Measurements from ENCODE around the gene PARD3.
A peak's percentile ranks its signal among the peaks of the same experiment; 100 is the strongest.

The PARD3 gene

DNA sequence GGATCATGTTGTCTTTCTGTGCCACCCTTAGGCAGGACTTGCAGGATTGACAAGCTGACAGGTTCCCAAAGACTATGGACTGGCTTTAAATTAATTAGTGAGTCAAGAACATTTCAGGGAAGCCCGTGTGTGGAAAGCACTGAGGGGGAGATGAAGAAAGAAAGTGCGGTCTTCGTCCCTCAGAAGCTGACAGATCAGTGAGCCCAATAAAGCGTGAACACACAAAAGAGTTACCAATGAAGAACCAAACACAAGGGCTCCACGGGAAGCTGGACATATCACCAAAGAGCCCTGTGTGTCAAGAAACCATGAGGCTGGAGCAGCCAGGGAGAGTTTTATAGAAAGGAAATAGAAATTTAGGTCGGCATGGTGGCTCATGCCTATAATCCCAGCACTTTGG is 725.8 kb downstream of the PARD3 start:
- H3K4me3 ChIP-seq (ENCODE audit: control insufficient read depth in 1 of 7, extremely low read depth in 1 of 7, insufficient read depth in 4 of 7, low read depth in 2 of 7, low read length in 6 of 7) = no peak overlapping the region
- no peak overlapping the region for H3K27ac ChIP-seq (ENCODE audit: insufficient read depth in 1 of 2, low read depth in 1 of 2, low read length in 2 of 2, poor library complexity in 1 of 2, severe bottlenecking in 2 of 2)
- CTCF ChIA-PET = no interaction called here
- H3K36me3 ChIP-seq (ENCODE audit: control insufficient read depth in 4 of 4, insufficient read depth in 4 of 4, low read length in 3 of 4) = no peaks in the 10 kb centered on the region
- POLR2A ChIA-PET = no interaction called here
- peaks cover 0 to 10% (median 1%) of the 10 kb centered on the region in 5 experiments for H3K9me3 ChIP-seq (ENCODE audit: control extremely low read depth in 1 of 5, control insufficient read depth in 4 of 5, insufficient read depth in 2 of 5, low read depth in 1 of 5, low read length in 4 of 5)
- H3K27me3 ChIP-seq (replicated peaks in 2 of 5; ENCODE audit: control insufficient read depth in 4 of 5, insufficient read depth in 5 of 5, low read length in 4 of 5) = no peaks in the 10 kb centered on the region
- H3K4me1 ChIP-seq (ENCODE audit: control extremely low read depth in 1 of 4, control insufficient read depth in 4 of 4, insufficient read depth in 4 of 4, low read length in 3 of 4) = no peaks in the 10 kb centered on the region
- DNase-seq = no peak
- WGBS (ENCODE audit: insufficient coverage) = 96% methylated on average over 6 of the region's 6 CpGs

DNA sequence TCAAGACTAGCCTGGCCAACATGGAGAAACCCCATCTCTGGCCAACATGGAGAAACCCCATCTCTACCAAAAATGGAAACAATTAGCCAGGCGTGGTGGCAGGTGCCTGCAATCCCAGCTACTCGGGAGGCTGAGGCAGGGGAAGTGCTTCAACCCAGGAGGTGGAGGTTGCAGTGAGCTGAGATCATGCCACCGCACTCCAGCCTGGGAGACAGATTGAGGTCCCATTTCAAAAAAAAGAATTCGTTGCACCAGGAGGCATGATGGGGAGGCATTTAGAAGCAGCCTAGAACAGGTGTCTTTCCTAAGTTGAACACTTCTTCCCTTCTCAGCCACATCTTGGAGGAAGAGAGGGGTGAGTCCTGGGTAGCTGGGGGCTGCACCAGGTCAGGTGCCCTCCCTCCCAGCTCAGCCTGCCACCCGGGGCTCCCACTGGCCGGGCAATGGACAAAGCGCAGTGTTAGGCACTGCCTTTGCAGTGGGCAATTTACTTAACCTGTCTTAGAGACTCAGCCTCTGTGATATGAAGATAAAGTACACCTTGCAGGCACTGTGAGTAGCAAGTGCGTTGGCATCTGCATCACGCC is 726.8 kb downstream of the PARD3 start:
- POLR2A ChIA-PET = no interaction called here
- H3K4me3 ChIP-seq (ENCODE audit: control insufficient read depth in 1 of 7, extremely low read depth in 1 of 7, insufficient read depth in 4 of 7, low read depth in 2 of 7, low read length in 6 of 7) = no peak overlapping the region
- H3K27ac ChIP-seq (ENCODE audit: insufficient read depth in 1 of 2, low read depth in 1 of 2, low read length in 2 of 2, poor library complexity in 1 of 2, severe bottlenecking in 2 of 2) = no peak overlapping the region
- no peaks in the 10 kb centered on the region for H3K36me3 ChIP-seq (ENCODE audit: control insufficient read depth in 4 of 4, insufficient read depth in 4 of 4, low read length in 3 of 4)
- 97% methylated on average over 6 of the region's 9 CpGs for WGBS (ENCODE audit: insufficient coverage)
- H3K27me3 ChIP-seq (replicated peaks in 2 of 5; ENCODE audit: control insufficient read depth in 4 of 5, insufficient read depth in 5 of 5, low read length in 4 of 5) = no peaks in the 10 kb centered on the region
- H3K9me3 ChIP-seq (ENCODE audit: control extremely low read depth in 1 of 5, control insufficient read depth in 4 of 5, insufficient read depth in 2 of 5, low read depth in 1 of 5, low read length in 4 of 5) = peaks cover 0 to 10% (median 4%) of the 10 kb centered on the region in 5 experiments
- no peaks in the 10 kb centered on the region for H3K4me1 ChIP-seq (ENCODE audit: control extremely low read depth in 1 of 4, control insufficient read depth in 4 of 4, insufficient read depth in 4 of 4, low read length in 3 of 4)
- no peak for DNase-seq
- CTCF ChIA-PET = no interaction called here

DNA sequence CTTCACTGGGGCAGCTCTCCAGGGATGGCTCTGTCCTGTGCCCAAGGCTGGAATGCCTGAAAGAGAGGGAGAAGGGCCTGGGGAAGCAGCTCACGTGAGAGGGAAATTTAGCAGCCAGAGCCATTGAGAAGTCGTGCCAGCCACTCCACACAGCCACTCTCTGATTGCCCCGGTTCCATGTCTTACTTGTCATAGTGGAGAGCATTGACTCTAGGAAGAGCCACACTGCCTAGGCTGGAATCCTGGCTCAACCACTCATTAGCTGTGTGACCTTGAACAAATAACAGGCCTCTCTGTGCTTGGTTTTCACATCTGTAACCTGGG is 728.0 kb downstream of the PARD3 start:
- ChIA-PET CTCF (no interaction called here), POLR2A (no interaction called here)

DNA sequence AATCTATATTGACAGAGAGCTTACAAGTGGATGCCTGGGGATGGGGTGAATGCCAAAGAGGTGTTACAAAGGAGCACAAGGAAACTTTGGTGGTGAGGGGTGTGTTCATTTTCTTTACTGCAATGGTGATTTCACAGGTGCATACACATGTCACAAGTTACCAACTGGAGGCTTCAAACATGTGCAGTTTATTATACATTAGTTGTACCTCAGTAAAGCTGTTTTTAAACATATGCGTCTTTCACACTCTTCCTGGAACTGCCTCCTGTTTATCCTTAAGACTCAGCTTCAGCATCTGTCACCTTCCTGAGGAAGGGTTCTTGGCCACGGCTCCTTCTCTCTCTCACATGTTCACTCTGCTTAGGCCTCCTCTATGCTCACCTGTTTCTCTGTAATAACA is 731.5 kb downstream of the PARD3 start:
- H3K4me1 ChIP-seq (ENCODE audit: control extremely low read depth in 1 of 4, control insufficient read depth in 4 of 4, insufficient read depth in 4 of 4, low read length in 3 of 4) = no peaks in the 10 kb centered on the region
- CTCF ChIA-PET = no interaction called here
- H3K27ac ChIP-seq (ENCODE audit: insufficient read depth in 1 of 2, low read depth in 1 of 2, low read length in 2 of 2, poor library complexity in 1 of 2, severe bottlenecking in 2 of 2) = no peak overlapping the region
- POLR2A ChIA-PET = no interaction called here
- DNase-seq = no peak
- no peak overlapping the region for H3K4me3 ChIP-seq (ENCODE audit: control insufficient read depth in 1 of 7, extremely low read depth in 1 of 7, insufficient read depth in 4 of 7, low read depth in 2 of 7, low read length in 6 of 7)
- H3K36me3 ChIP-seq (ENCODE audit: control insufficient read depth in 4 of 4, insufficient read depth in 4 of 4, low read length in 3 of 4) = no peaks in the 10 kb centered on the region
- peaks cover 0 to 13% (median 0%) of the 10 kb centered on the region in 5 experiments for H3K27me3 ChIP-seq (replicated peaks in 2 of 5; ENCODE audit: control insufficient read depth in 4 of 5, insufficient read depth in 5 of 5, low read length in 4 of 5)
- H3K9me3 ChIP-seq (ENCODE audit: control extremely low read depth in 1 of 5, control insufficient read depth in 4 of 5, insufficient read depth in 2 of 5, low read depth in 1 of 5, low read length in 4 of 5) = peaks cover 0 to 10% (median 4%) of the 10 kb centered on the region in 5 experiments
- 100% methylated on average over 1 of the region's 2 CpGs for WGBS (ENCODE audit: insufficient coverage)

More for the DNA sequence above, 728.0 kb downstream of the PARD3 start:
- H3K4me1 ChIP-seq (ENCODE audit: control extremely low read depth in 1 of 4, control insufficient read depth in 4 of 4, insufficient read depth in 4 of 4, low read length in 3 of 4) = no peaks in the 10 kb centered on the region
- H3K4me3 ChIP-seq (ENCODE audit: control insufficient read depth in 1 of 7, extremely low read depth in 1 of 7, insufficient read depth in 4 of 7, low read depth in 2 of 7, low read length in 6 of 7) = no peak overlapping the region
- H3K36me3 ChIP-seq (ENCODE audit: control insufficient read depth in 4 of 4, insufficient read depth in 4 of 4, low read length in 3 of 4) = no peaks in the 10 kb centered on the region
- H3K27ac ChIP-seq (ENCODE audit: insufficient read depth in 1 of 2, low read depth in 1 of 2, low read length in 2 of 2, poor library complexity in 1 of 2, severe bottlenecking in 2 of 2) = no peak overlapping the region
- H3K9me3 ChIP-seq (ENCODE audit: control extremely low read depth in 1 of 5, control insufficient read depth in 4 of 5, insufficient read depth in 2 of 5, low read depth in 1 of 5, low read length in 4 of 5) = peaks cover 0 to 10% (median 4%) of the 10 kb centered on the region in 5 experiments
- no peaks in the 10 kb centered on the region for H3K27me3 ChIP-seq (replicated peaks in 2 of 5; ENCODE audit: control insufficient read depth in 4 of 5, insufficient read depth in 5 of 5, low read length in 4 of 5)
- 100% methylated on average over 2 of the region's 3 CpGs for WGBS (ENCODE audit: insufficient coverage)
- DNase-seq = no peak

DNA sequence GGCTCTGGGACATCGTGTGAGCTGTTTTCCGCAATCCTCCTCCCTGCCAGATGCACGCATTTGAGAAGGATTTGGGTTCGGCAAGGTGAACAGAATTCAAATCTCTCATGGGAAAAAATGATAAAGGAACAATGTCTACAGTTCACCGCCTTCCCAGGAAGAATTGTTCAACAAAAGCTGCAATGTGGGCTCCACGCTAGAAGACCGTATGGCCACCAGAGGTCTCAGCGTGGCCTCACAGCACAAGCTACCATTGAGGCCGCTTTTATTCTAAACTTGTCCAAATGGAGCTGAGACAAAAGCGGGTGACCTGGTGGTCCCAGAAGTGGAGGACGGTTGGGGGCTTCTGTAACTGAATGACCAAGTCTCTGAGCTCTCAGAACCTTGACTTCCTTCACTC is 733.1 kb downstream of the PARD3 start:
- CTCF ChIA-PET = interaction anchor here (1.5 kb wide), 1 partner anchor 289 kb away, joined by 3 read pairs; no protein-coding TSS in a partner anchor
- DNase-seq = peak in 1 of 3 donors; percentile 4
- no peaks in the 10 kb centered on the region for H3K36me3 ChIP-seq (ENCODE audit: control insufficient read depth in 4 of 4, insufficient read depth in 4 of 4, low read length in 3 of 4)
- POLR2A ChIA-PET = no interaction called here
- H3K4me1 ChIP-seq (ENCODE audit: control extremely low read depth in 1 of 4, control insufficient read depth in 4 of 4, insufficient read depth in 4 of 4, low read length in 3 of 4) = no peaks in the 10 kb centered on the region
- H3K27ac ChIP-seq (ENCODE audit: insufficient read depth in 1 of 2, low read depth in 1 of 2, low read length in 2 of 2, poor library complexity in 1 of 2, severe bottlenecking in 2 of 2) = no peak overlapping the region
- H3K9me3 ChIP-seq (ENCODE audit: control extremely low read depth in 1 of 5, control insufficient read depth in 4 of 5, insufficient read depth in 2 of 5, low read depth in 1 of 5, low read length in 4 of 5) = peaks cover 0 to 10% (median 2%) of the 10 kb centered on the region in 5 experiments
- WGBS (ENCODE audit: insufficient coverage) = 95% methylated on average over 9 of the region's 11 CpGs
- peaks cover 0 to 13% (median 0%) of the 10 kb centered on the region in 5 experiments for H3K27me3 ChIP-seq (replicated peaks in 2 of 5; ENCODE audit: control insufficient read depth in 4 of 5, insufficient read depth in 5 of 5, low read length in 4 of 5)
- H3K4me3 ChIP-seq (ENCODE audit: control insufficient read depth in 1 of 7, extremely low read depth in 1 of 7, insufficient read depth in 4 of 7, low read depth in 2 of 7, low read length in 6 of 7) = no peak overlapping the region

DNA sequence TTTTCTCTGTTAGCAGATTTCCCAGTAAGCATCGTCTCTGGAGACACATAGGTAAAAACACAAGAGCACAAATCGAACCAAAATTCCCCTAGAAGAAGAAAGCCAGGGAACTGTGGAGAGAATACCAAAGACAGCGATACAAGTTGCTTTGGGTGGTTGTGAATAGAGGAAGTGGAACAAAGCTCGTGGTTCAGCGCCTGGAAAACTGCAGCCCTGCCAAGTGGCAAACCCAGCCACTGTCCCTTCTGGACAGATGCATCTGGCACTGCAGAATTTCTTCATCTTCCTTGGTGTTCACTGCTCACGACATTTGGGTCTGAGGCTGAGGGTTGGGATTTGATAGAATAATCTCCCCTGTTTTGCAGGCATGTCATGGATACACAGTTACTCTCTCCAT is 733.8 kb downstream of the PARD3 start:
- peak in 2 of 3 donors; percentile 16 to 19 for DNase-seq
- Histone ChIP-seq H3K4me1 (ENCODE audit: control extremely low read depth in 1 of 4, control insufficient read depth in 4 of 4, insufficient read depth in 4 of 4, low read length in 3 of 4) (no peaks in the 10 kb centered on the region), H3K4me3 (ENCODE audit: control insufficient read depth in 1 of 7, extremely low read depth in 1 of 7, insufficient read depth in 4 of 7, low read depth in 2 of 7, low read length in 6 of 7) (no peak overlapping the region), H3K36me3 (ENCODE audit: control insufficient read depth in 4 of 4, insufficient read depth in 4 of 4, low read length in 3 of 4) (no peaks in the 10 kb centered on the region), H3K27ac (ENCODE audit: insufficient read depth in 1 of 2, low read depth in 1 of 2, low read length in 2 of 2, poor library complexity in 1 of 2, severe bottlenecking in 2 of 2) (no peak overlapping the region), H3K27me3 (replicated peaks in 2 of 5; ENCODE audit: control insufficient read depth in 4 of 5, insufficient read depth in 5 of 5, low read length in 4 of 5) (peaks cover 0 to 13% (median 0%) of the 10 kb centered on the region in 5 experiments), H3K9me3 (ENCODE audit: control extremely low read depth in 1 of 5, control insufficient read depth in 4 of 5, insufficient read depth in 2 of 5, low read depth in 1 of 5, low read length in 4 of 5) (peaks cover 0 to 13% (median 2%) of the 10 kb centered on the region in 5 experiments)
- CTCF ChIA-PET = interaction anchor here (1.5 kb wide), 1 partner anchor 289 kb away, joined by 3 read pairs; no protein-coding TSS in a partner anchor
- WGBS (ENCODE audit: insufficient coverage) = 83% methylated on average over 1 of the region's 6 CpGs
- POLR2A ChIA-PET = no interaction called here

DNA sequence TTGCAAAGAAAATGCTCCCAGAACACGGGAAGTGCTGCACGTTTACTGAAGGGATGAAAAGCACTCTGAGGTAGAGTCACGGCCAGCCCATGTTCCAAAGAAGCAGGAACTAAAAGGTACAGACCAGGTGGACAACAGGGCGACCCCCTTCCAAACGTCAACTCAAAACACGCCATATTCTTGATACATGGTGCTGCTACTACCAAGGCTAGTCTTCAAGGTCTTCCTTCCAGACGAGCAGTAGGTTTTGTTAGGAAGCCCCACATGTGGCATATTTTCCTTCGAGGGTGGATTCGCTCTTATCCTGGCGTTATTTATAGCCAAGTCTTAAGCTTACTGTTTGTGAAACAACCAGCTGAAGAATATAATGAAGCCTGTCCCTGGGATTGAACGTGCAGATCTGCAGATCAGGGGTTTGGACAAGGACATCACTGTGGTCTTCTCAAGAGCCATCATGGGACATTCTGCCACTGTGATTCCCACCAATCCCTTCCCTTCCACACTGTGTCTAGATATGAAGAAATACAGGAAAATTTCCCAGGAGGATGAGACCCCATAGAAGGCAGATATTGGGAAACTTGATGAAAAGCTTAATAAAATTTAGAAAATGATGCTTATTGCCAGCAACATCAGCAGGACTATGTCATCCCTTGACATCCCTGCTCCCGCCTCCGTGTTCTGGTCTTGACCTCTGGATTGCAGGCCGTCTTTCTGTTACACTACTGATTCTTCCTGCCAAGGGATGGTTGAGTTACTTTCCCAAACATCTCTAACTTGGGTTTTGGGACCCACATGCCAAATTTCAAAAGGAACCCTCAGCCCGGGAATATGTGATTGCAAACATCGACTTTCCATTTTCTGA is 734.4 kb downstream of the PARD3 start:
- H3K36me3 ChIP-seq (ENCODE audit: control insufficient read depth in 4 of 4, insufficient read depth in 4 of 4, low read length in 3 of 4) = no peaks in the 10 kb centered on the region
- DNase-seq = no peak
- H3K9me3 ChIP-seq (ENCODE audit: control extremely low read depth in 1 of 5, control insufficient read depth in 4 of 5, insufficient read depth in 2 of 5, low read depth in 1 of 5, low read length in 4 of 5) = peaks cover 0 to 13% (median 2%) of the 10 kb centered on the region in 5 experiments
- H3K4me3 ChIP-seq (ENCODE audit: control insufficient read depth in 1 of 7, extremely low read depth in 1 of 7, insufficient read depth in 4 of 7, low read depth in 2 of 7, low read length in 6 of 7) = no peak overlapping the region
- POLR2A ChIA-PET = no interaction called here
- WGBS (ENCODE audit: insufficient coverage) = 97% methylated on average over 16 of the region's 16 CpGs
- H3K4me1 ChIP-seq (ENCODE audit: control extremely low read depth in 1 of 4, control insufficient read depth in 4 of 4, insufficient read depth in 4 of 4, low read length in 3 of 4) = no peaks in the 10 kb centered on the region
- CTCF ChIA-PET = no interaction called here
- H3K27ac ChIP-seq (ENCODE audit: insufficient read depth in 1 of 2, low read depth in 1 of 2, low read length in 2 of 2, poor library complexity in 1 of 2, severe bottlenecking in 2 of 2) = no peak overlapping the region
- H3K27me3 ChIP-seq (replicated peaks in 2 of 5; ENCODE audit: control insufficient read depth in 4 of 5, insufficient read depth in 5 of 5, low read length in 4 of 5) = peaks cover 0 to 13% (median 0%) of the 10 kb centered on the region in 5 experiments
